Heart left ventricle (tissue), 13 donors: ENCODE data around the gene TSC1.
"Not testable (repeated sequence)": the region's sequence is repeated elsewhere in the genome, so short reads cannot be mapped to it uniquely, and the experiment has no call there.

Experiments used
- POLR2A ChIP-seq, 2 donors: fragments of 450-650 bp; IDR thresholded peaks; one replicate each; pipeline ENCODE4 v1.6.1; 2017; ENCODE audit warnings: antibody characterized with exemption in 2 of 2, mild to moderate bottlenecking in 2 of 2, moderate library complexity in 2 of 2
- TF ChIP-seq, protein P1 (sequence below), 12 donors: fragments of 200-600 bp; sonication (generic) in 4 of 12; IDR thresholded peaks; one replicate each; pipeline versions ENCODE4 v1.5.0 to v1.8.0; 2018 to 2022; ENCODE audit warnings: antibody characterized with exemption in 12 of 12, mild to moderate bottlenecking in 5 of 12
- donor health status: ischemic (EF 13 %, LVEDD 7.1; RV severe dilation, severe dysfunction).
- donor health status: DM: no; HTN: yes; CAD: no.
- donor health status: DM: no; HTN: no; CAD: no.
- donor health status: ischemic (EF 25% LVEDD 6.9; RV normal size, moderate dysfunction).
- donor health status: ischemic (EF 25% LVEDD 5.7; RV mildly dilated, moderate dysfunction).
- donor health status: ischemic (EF 35%, LVEDD 5.7; RV mildly dilated, moderate dysfunction).
- donor health status: nonischemic (EF 11% LVEDD 7.7; RV severe dilation, severe dysfunction).
- donor health status: DM: yes; HTN: yes; CAD: no.
- donor health status: PGD.
- donor health status: ischemic (EF 29% LVEDD 5.4; RV normal size, mild dysfunction).
- donor health status: nonischemic (EF 23%, LVEDD 6.1; RV moderate dilation, normal function).

DNA sequence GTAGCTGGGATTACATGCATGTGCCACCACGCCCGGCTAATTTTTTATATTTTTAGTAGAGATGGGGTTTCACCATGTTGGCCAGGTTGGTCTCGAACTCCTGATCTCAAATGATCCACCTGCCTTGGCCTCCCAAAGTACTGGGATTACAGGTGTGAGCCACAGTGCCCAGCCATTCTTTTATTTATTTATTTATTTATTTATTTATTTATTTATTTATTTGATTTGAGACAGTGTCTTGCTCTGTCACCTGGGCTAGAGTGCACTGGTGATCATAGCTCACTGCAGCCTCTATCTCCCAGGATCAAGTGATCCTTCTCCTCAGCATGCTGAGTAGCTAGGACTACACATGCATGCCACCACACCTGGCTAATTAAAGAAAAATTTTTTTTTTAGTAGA is 23.5 kb upstream of the TSC1 start:
- TF ChIP-seq, protein P1, sequence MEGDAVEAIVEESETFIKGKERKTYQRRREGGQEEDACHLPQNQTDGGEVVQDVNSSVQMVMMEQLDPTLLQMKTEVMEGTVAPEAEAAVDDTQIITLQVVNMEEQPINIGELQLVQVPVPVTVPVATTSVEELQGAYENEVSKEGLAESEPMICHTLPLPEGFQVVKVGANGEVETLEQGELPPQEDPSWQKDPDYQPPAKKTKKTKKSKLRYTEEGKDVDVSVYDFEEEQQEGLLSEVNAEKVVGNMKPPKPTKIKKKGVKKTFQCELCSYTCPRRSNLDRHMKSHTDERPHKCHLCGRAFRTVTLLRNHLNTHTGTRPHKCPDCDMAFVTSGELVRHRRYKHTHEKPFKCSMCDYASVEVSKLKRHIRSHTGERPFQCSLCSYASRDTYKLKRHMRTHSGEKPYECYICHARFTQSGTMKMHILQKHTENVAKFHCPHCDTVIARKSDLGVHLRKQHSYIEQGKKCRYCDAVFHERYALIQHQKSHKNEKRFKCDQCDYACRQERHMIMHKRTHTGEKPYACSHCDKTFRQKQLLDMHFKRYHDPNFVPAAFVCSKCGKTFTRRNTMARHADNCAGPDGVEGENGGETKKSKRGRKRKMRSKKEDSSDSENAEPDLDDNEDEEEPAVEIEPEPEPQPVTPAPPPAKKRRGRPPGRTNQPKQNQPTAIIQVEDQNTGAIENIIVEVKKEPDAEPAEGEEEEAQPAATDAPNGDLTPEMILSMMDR (IDR thresholded peaks at IDR 0.05), result not testable (repeated sequence)
- not testable (repeated sequence) for TF ChIP-seq POLR2A (IDR thresholded peaks at IDR 0.05)
